Ramos (cell line): Measurements from ENCODE around the gene GNG13.

Experiments
- in situ Hi-C: fragments of 300-500 bp; cut with MboI; formaldehyde crosslinking; loops from one replicate; pipeline ENCODE4 v1.14.3; 2022; ENCODE audit warnings: low sequenced_read_pairs; ENCODE audit not compliant: unreplicated experiment

Gene GNG13

GRCh38 chr16:797120-797420, 3.5 kb downstream of the GNG13 start:
- in situ Hi-C loops: no loop called here

GRCh38 chr16:796296-797119, 4.0 kb downstream of the GNG13 start:
- in situ Hi-C loops: no loop called here

GRCh38 chr16:795580-796229, 4.8 kb downstream of the GNG13 start:
- in situ Hi-C loops: no loop called here

GRCh38 chr16:794853-795466, 5.6 kb downstream of the GNG13 start:
- in situ Hi-C loops: no loop called here

DNA sequence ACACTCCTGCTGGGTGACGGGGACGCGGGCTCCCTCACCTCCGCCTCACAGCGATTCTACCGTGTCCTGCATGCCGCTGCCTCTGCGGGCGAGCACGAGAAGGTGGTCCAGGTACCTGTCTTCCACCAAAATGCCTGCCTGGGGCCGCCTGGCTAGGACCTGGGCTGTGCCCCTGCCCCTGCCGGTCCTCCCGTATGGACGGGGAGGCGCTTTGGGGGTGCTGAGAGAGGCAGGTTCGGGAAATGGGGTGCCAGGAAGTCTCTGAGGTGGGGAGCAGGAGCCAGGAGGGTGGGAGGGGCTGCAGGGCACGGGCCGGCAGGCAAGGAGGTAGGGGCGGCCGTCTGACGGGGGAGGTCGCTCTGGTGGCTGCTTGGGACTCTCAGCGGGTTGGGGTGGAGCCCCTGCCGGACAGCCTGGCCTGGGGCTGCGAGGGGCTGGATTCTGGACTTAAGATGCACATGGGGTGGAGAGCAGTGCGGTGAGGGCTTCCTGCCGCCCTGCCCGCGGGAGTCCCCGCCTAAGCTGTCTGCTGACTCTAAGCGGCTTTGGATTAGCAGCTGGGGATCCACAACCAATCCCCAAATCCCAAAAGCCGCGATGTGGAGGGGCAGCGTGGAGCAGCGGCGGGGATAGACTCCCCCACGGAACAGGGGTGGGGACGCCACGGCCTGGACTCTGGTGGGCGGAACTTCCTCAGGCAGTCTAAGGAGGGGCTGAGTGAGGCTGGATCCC, 6.3 kb downstream of the GNG13 start:
- in situ Hi-C loops: no loop called here

GRCh38 chr16:793414-793813, 7.1 kb downstream of the GNG13 start:
- in situ Hi-C loops: no loop called here

DNA sequence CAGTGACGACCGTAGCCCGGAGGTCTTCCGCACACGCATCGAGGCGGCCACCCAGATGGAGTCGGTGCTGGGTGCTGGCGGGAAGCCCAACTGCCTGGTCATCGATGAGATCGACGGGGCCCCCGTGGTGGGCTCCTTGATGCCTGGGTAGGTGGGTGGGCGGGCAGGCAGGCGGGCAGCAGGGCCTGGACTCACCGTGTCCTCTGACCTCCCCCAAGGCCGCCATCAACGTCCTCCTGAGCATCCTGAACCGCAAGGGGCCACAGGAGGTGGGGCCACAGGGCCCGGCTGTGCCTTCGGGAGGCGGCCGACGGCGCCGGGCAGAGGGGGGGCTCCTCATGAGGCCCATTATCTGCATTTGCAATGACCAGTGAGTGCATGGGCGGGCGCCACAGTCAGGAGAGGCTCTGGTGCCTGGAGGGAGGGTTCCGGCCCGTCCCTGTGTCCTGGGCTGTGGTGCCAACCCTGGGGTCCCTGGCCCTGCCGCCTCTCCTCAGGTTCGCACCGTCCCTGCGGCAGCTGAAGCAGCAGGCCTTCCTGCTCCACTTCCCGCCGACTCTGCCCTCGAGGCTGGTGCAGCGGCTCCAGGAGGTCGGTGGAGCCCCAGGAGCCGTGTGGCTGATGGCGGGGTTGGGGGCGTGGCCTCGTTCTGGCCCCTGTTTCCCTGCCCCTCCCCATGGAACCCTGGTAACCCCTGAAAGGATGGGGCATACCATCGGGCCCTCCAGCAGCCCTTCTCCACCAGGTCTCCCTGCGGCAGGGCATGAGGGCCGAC, 8.1 kb downstream of the GNG13 start:
- in situ Hi-C loops: no loop called here

- in situ Hi-C loops: no loop called here
These were observed 9.4 kb downstream of the GNG13 start for GRCh38 chr16:791131-791530.

DNA sequence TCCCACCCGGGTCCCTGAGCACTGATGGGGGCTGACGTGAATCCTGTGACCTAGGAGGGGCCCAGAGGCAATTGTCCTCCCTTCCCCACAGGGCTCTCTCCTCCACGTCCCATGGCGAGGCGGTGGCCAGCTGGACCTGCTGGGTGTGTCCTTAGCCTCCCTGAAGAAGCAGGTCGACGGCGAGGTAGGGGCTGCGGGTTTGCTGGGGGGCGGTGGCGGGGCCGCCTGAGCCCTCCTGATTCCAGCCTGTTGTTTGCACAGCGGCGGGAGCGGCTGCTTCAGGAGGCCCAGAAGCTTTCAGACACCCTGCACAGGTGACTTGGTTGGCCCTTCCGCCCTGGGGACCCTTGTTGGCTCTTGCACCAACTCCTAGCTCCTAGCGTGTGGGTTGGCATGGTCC, 10.4 kb downstream of the GNG13 start:
- in situ Hi-C loops: no loop called here

GRCh38 chr16:789191-789850, 11.2 kb downstream of the GNG13 start:
- in situ Hi-C loops: loop anchor here (5.0 kb wide), 1 partner anchor 77 kb away; no protein-coding TSS in a partner anchor

GRCh38 chr16:788399-789126, 12.0 kb downstream of the GNG13 start, which contains the start of gene CHTF18:
CHTF18 (plus strand) TSS chr16:788620; CDS start chr16:788685, 65 bp downstream.
- in situ Hi-C loops: loop anchor here (5.0 kb wide), 1 partner anchor 76 kb away; no protein-coding TSS in a partner anchor

DNA sequence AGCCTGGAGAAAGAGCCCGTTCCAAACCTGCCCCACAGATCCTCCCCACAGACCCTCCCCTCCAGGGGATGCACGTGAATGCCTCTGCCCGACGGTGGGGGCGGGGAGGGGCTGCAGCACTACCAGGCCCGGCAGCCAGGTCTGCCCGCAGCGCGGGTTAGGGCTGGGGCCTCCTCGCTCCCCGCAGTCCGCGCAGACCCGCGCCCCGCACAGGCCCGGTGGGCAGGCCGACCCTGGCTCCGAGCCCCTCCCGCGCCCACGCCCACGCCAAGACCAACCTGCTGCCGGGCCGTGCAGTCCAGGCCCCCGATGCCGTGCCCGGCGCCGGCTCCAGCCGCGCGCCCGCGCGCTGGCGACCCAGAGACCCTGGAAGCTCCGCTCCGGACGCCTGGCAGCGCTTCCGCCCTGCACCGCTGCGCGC, 12.5 kb downstream of the GNG13 start, which contains the start of gene RPUSD1:
Gene RPUSD1 (minus strand): TSS at position 404 of the 421 bp plus-strand sequence. CDS start 644 bp downstream, outside the sequence.
- in situ Hi-C loops: loop anchor here (5.0 kb wide), 1 partner anchor 76 kb away; no protein-coding TSS in a partner anchor

DNA sequence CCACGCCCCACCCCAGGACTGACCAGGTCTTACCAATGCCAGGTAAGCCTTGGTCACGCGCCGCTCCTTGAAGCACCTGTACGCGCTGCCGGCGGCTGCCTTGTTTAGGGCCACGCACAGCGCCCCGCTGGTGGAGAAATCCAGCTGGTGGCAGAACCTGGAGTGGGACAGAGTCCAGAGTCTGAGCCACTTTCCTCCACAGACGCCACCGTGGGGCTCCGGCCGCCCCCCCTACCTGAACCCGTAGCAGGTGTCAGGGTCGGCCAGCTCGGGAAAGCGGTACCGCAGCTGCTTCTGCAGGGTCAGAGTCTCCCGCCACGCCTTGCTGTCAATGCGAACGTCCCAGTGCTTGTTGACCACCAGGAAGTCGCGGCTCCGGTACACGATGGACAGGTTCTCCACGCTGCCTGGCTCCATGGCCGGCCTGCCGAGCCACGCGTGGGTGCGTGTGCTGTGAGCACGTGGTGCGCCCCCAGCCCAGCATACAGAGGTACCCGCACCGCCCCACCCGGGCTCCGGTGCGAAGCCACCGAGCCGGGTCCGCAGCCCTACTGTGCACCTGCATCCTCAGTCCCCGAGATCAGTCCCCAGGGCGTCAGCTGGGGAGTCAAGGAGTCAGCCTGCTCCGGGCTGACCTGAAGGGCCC, 13.1 kb downstream of the GNG13 start:
- in situ Hi-C loops: loop anchor here (5.0 kb wide), 1 partner anchor 75 kb away; no protein-coding TSS in a partner anchor

GRCh38 chr16:785563-786535, 14.7 kb downstream of the GNG13 start:
- in situ Hi-C loops: loop anchor here (5.0 kb wide), 1 partner anchor 74 kb away; no protein-coding TSS in a partner anchor

GRCh38 chr16:784431-784830, 16.1 kb downstream of the GNG13 start:
- in situ Hi-C loops: no loop called here

- in situ Hi-C loops: no loop called here
These were observed 17.0 kb downstream of the GNG13 start for GRCh38 chr16:783404-784161.
